ENCODE data around the gene HMGN1. TPM values are rescaled to one million over a fixed set of nuclear protein-coding genes. Genes with fewer than 3 reads are reported as not detected.

Gene HMGN1
- polyA plus RNA-seq, 1 donor (not counting 4 experiments of a cell fraction or from before 2014, with no cell fraction given), result 245 TPM

DNA sequence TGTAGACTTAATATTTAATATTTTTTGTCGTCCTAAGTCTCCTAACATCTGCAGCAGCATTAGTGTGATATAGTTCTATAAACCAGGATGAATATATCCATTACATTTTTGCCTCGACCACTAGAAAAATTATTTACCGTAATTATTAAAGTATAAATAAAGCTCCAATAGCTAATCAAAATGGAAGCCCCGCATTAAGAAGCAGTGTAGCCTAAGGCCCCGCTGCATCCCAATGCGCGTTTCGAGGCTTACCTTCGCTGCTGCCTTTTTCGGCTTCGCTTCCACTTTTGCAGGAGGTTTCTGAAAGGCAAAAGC lies 891 bp downstream of the HMGN1 start:
- peak overlapping the region; percentile 95 for H3K9ac ChIP-seq (ENCODE audit: control insufficient read depth, extremely low read depth, insufficient read depth, low read length)
- H3K36me3 ChIP-seq (ENCODE audit: control insufficient read depth in 2 of 2, extremely low read depth in 1 of 2, insufficient read depth in 2 of 2, low read length in 2 of 2), result peaks cover 3 to 20% of the 10 kb centered on the region in 2 experiments
- peaks cover 8% of the 10 kb centered on the region for H4K20me1 ChIP-seq (ENCODE audit: control insufficient read depth, extremely low read depth, insufficient read depth, low read length)
- no peaks in the 10 kb centered on the region for H3K9me1 ChIP-seq (ENCODE audit: control insufficient read depth, extremely low read depth, insufficient read depth, low read length)
- H3K9me3 ChIP-seq (ENCODE audit: control insufficient read depth, low read depth, low read length), result no peaks in the 10 kb centered on the region
- dilution Hi-C loops (cut with MboI; ENCODE audit: extremely low pct_ligation_motif_present, low sequenced_read_pairs), result no loop called here
- no peaks in the 10 kb centered on the region for H3K27me3 ChIP-seq (ENCODE audit: control insufficient read depth, extremely low read depth, insufficient read depth, low read length)
- H3K4me1 ChIP-seq (ENCODE audit: control insufficient read depth, extremely low read depth, insufficient read depth, low read length), result peaks cover 24% of the 10 kb centered on the region
- DNase-seq (ENCODE audit: low read depth, low spot score), result no peak
- H3K27ac ChIP-seq (ENCODE audit: control insufficient read depth, insufficient read depth, low read length), result peak overlapping the region; percentile 87
- FAIRE-seq, result no peak
- TF ChIP-seq CTCF (optimal IDR thresholded peaks at IDR 0.05 in 1 of 3, IDR thresholded peaks at IDR 0.05 in 1 of 3, conservative IDR thresholded peaks at IDR 0.05 in 1 of 3; ENCODE audit: extremely low read depth in 1 of 3, insufficient read depth in 2 of 3, low read length in 3 of 3) (no peak), EZH2 (IDR thresholded peaks at IDR 0.05; ENCODE audit: low read length) (no peak)
- peak overlapping the region; percentile 98 for H3K4me2 ChIP-seq (ENCODE audit: control insufficient read depth, extremely low read depth, insufficient read depth, low read depth, low read length)
- H3K4me3 ChIP-seq (ENCODE audit: control insufficient read depth in 2 of 3, extremely low read depth in 1 of 3, insufficient read depth in 2 of 3, low read depth in 1 of 3, low read length in 3 of 3), result peak overlapping the region; percentile 63 to 99 (median 96)
- peaks cover 38% of the 10 kb centered on the region for H3K79me2 ChIP-seq (ENCODE audit: control insufficient read depth, insufficient read depth, low read length)
- peak overlapping the region; percentile 70 for H2AFZ ChIP-seq (ENCODE audit: control insufficient read depth, low read length)

GRCh38 chr21:39347537-39347936 lies 1.4 kb downstream of the HMGN1 start:
- peak; percentile 17 for FAIRE-seq
- Histone ChIP-seq H3K27ac (ENCODE audit: control insufficient read depth, insufficient read depth, low read length) (peak overlapping the region; percentile 87), H3K9ac (ENCODE audit: control insufficient read depth, extremely low read depth, insufficient read depth, low read length) (peak overlapping the region; percentile 95), H2AFZ (ENCODE audit: control insufficient read depth, low read length) (no peak overlapping the region), H4K20me1 (ENCODE audit: control insufficient read depth, extremely low read depth, insufficient read depth, low read length) (peaks cover 8% of the 10 kb centered on the region), H3K27me3 (ENCODE audit: control insufficient read depth, extremely low read depth, insufficient read depth, low read length) (no peaks in the 10 kb centered on the region), H3K9me3 (ENCODE audit: control insufficient read depth, low read depth, low read length) (no peaks in the 10 kb centered on the region), H3K9me1 (ENCODE audit: control insufficient read depth, extremely low read depth, insufficient read depth, low read length) (no peaks in the 10 kb centered on the region), H3K4me1 (ENCODE audit: control insufficient read depth, extremely low read depth, insufficient read depth, low read length) (peaks cover 24% of the 10 kb centered on the region), H3K79me2 (ENCODE audit: control insufficient read depth, insufficient read depth, low read length) (peaks cover 38% of the 10 kb centered on the region), H3K4me3 (ENCODE audit: control insufficient read depth in 2 of 3, extremely low read depth in 1 of 3, insufficient read depth in 2 of 3, low read depth in 1 of 3, low read length in 3 of 3) (peak overlapping the region; percentile 63 to 99 (median 96)), H3K4me2 (ENCODE audit: control insufficient read depth, extremely low read depth, insufficient read depth, low read depth, low read length) (peak overlapping the region; percentile 98), H3K36me3 (ENCODE audit: control insufficient read depth in 2 of 2, extremely low read depth in 1 of 2, insufficient read depth in 2 of 2, low read length in 2 of 2) (peaks cover 3 to 21% of the 10 kb centered on the region in 2 experiments)
- no peak for DNase-seq (ENCODE audit: low read depth, low spot score)
- TF ChIP-seq CTCF (optimal IDR thresholded peaks at IDR 0.05 in 1 of 3, IDR thresholded peaks at IDR 0.05 in 1 of 3, conservative IDR thresholded peaks at IDR 0.05 in 1 of 3; ENCODE audit: extremely low read depth in 1 of 3, insufficient read depth in 2 of 3, low read length in 3 of 3), result no peak
- no peak for TF ChIP-seq EZH2 (IDR thresholded peaks at IDR 0.05; ENCODE audit: low read length)
- dilution Hi-C loops (cut with MboI; ENCODE audit: extremely low pct_ligation_motif_present, low sequenced_read_pairs), result no loop called here
